Fibroblast of skin of abdomen (primary cell): ENCODE measurements around the gene CDS1.
"Not testable (repeated sequence)": the region's sequence is repeated elsewhere in the genome, so short reads cannot be mapped to it uniquely, and the experiment has no call there.

Experiments
- DNase-seq: peaks from one replicate; pipeline ENCODE4 v3.0.0-alpha.2; 2013

Gene CDS1

DNA sequence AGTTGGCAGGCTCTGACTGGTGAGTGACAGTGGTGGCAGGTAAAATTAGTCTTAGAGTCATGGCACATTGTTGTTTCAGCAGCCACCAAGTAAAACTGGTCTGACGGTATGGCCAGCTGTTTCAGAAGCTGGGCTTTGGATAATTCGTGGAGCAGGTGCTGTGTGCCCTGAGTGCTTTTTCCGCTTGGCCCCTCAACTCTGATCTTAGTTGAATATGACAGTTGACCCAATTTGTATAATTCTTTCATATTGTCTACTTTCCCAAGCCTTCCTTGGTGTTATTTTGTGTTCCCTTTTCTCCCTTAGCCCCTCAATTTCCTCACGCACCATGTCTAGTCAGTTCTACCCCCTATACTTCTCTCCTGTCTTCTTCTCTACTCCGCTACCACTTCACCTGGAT lies 32.0 kb downstream of the CDS1 start:
- no peak for DNase-seq

DNA sequence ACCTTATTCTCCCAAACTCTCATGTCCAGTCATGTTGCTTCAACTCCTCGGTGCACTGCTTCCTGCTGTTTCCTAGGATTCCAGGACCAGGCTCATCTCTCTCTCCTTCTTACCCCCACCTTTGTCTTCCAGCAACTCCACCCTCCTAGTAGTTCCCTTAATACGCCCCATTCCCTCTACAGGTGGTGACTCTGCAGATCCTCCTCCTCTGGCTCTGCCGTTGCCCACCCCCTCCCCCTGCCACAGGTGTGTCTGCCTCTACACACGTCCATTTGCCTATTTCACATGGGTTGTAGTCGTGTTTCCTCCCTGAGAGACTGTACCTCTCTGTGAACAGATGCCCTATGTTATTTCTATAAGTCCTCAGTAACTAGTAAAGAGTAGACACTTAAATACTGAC lies 32.4 kb downstream of the CDS1 start:
- DNase-seq = no peak

DNA sequence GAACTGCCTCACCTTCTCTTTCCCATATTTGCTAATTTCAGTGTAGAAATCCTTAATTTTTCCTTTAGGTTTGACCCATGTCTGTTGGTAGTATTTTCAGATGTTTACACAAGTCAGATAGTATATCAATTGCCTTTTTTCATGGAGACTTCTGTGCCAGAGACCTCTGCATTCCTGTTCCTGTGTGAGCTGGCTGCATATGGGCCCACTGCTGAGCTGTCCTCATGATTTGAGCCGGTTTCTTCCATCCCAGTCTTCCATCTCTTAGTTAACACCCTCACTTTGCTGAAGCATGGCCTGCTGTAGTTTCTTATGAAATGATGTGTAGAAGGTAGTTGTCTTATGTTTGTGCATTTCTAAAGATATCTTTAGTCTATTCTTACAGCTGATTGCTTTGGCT lies 40.0 kb downstream of the CDS1 start:
- DNase-seq = no peak

DNA sequence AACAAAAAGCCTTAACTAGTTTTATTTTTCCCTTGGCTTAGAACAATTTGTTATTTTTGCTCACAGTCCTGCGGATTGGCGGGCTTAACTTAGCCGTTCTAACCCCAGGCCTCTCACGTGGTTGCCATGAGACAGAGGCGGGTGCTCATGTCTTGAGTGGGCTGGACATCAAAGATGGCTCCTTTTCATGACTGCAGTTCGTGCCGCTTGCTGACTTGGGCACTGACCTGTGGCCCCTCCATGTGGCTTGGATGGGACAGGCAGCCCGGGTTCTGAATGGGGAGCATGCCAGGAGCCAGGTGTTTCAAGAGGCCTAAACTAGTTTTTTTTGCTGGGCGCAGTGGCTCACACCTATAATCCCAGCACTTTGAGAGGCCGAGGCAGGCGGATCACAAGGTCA lies 40.7 kb downstream of the CDS1 start:
- DNase-seq = no peak

DNA sequence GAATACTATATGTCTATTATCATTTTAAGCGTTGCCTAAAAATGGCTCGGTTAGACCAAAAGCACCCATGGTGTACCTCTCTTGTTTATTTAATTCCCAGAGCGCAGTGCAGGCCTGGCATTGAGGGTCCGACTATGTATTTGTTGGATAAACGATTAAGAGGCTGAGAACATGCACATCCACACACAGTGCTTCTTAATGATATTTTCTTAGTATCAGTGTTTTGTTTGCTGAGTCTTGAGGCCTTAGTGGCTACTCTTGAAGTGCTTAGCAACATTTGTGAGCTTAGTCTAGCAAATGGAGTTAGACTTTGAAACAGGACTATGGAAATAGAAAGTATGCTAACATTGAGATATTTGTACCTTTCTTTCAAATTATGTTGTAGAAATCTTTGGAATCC lies 43.7 kb downstream of the CDS1 start:
- no peak for DNase-seq

DNA sequence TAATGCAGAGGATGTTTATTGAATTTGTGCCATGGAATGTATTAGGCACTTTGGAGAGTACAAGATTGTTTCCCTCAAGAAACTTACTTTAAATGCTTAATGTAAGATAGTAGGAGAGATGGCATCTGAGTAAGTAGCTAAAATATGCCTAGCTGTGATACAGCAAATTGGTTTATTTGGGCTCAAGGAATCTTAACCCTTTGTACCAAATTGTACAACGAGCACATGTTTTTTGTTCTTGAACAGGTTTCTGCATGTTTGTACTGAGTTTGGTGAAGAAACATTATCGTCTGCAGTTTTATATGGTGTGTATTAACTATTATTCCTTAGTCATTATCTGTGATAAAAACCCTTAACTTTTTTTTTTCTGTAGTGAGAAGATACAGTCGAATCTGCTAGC lies 48.6 kb downstream of the CDS1 start:
- no peak for DNase-seq

DNA sequence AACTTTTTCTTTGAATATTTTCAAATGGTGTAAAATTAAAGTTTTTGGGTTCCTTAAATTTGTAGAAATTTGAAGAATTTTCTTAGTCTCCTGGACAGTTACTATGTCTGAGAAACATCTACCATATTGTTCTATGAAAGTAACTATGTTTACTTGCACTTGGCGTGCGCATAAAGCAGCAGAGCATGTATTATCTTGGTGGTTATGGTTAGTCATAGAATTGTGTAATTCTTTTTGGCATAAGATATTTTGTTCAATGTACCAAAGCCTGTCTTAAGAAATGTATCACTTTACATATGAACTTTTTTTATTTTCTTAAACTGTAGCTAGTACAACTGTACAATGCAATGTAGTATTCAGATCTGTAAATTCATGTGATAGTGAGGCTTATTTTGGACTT lies 49.2 kb downstream of the CDS1 start:
- peak; percentile 36 for DNase-seq

DNA sequence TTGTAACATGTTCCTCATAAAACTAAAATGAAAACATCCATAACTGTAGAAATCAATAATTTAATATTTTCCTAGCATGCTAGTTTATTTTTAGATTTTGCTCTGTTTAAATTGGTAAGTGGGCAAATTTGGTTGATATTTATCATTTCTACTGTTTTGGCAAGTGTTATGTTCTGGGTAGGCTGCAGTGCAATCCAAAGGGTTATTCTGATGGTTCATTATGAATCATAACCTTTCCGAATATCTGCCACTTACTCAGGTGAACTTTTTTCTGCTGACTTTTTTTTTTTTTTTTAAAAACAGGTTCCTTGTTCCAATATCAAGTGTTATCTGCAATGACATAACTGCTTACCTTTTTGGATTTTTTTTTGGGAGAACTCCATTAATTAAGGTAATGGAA lies 52.0 kb downstream of the CDS1 start:
- no peak for DNase-seq

DNA sequence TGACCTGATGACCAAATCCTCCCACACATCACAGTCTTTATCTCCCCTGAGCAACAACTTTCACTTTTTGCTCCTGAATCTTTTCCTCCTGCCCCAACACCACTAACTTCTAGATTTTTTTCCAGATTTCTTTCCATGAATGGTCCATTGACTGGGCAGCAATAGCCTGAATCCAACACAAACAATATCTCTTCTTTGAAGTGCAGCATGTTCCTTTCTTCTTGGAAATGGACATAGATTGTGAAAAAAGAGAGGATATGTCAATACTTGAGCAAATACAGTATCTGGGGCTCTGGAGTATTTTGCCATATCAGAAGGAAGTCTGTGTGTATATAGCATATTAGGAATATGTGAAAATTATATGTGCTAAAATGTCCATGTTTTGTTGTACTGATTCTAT lies 55.2 kb downstream of the CDS1 start:
- DNase-seq = no peak

DNA sequence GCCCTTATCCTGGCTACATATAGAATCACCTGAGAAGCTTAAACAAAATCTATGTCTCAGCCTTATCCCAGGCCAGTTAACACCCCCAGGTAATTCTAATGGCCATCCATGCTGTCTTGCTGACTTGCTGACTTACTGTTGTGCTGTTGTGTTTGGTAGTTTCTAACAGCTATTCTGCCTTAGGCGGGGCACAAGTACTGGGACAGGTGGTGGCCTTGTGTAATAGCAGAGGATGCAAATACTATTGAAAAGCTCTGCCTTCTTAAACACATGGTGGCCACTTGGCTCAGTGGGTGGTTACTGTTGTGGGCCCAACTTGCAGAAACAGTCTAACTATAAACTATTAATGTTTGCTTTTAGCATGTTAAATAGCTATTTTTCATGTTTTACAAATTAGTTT lies 56.2 kb downstream of the CDS1 start:
- DNase-seq = no peak

DNA sequence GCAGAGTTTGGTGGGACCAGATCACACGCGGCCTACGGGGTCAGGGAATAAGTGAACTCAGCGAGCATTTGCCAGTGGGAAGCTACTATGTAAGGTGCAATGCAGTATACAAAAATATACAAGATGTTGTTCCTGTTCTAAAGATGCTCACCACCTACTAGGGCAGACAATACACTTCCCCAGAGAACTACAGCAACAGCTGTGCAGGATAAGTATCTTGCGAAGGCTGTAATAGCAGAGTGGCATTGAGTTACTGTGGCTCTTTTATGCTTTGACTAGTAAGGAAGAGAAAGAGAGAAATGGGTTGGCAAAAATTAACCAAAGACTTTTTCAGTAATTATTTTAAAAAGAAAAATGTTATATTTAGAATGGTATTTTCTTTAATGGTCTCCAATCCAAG lies 61.2 kb downstream of the CDS1 start:
- no peak for DNase-seq

DNA sequence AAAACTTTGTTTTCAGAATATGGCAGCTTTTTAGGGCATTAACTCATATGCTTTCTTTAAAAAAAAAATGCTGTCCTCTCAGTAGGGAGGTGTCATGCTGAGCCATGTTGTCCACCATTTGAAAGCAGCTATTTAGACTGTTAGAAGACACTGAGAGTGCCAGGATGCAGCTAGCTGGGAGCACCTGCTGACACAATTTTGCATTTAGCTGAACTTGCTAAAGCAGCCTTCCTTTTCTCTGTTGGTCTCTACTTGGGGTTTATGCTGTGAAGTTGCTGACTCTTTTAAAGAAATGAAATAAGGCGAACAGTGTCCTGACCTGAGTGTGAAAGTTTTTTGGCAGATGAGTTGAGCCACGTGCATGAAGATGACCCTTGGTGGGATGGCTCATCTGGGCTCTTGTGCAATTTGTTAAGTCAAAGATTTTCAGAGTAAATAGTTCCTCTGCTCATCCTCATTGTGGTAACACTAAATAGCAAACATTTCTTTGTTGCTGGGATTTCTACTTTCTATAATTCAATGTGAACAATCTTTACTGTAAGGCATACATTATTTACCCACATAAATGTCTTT lies 64.5 kb downstream of the CDS1 start:
- DNase-seq = no peak

DNA sequence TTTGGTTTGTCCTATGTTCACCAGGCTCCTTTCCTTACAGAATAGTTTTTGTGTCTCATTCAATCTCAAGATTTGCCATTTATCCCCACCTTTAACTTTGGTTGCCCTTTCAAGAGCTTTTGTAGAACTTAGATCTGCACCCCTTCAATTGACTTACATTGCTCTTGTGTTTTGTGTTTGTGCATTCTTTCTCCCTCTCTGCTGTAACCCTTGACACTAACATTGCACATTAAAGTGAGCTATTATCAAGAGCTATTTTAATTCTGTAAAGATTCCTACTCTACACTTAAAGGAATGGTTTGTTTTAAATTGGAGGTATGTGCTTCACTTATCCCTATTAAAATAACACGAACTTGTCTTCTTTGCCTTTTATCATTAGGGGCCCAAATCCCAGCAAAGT lies 65.3 kb downstream of the CDS1 start:
- no peak for DNase-seq

DNA sequence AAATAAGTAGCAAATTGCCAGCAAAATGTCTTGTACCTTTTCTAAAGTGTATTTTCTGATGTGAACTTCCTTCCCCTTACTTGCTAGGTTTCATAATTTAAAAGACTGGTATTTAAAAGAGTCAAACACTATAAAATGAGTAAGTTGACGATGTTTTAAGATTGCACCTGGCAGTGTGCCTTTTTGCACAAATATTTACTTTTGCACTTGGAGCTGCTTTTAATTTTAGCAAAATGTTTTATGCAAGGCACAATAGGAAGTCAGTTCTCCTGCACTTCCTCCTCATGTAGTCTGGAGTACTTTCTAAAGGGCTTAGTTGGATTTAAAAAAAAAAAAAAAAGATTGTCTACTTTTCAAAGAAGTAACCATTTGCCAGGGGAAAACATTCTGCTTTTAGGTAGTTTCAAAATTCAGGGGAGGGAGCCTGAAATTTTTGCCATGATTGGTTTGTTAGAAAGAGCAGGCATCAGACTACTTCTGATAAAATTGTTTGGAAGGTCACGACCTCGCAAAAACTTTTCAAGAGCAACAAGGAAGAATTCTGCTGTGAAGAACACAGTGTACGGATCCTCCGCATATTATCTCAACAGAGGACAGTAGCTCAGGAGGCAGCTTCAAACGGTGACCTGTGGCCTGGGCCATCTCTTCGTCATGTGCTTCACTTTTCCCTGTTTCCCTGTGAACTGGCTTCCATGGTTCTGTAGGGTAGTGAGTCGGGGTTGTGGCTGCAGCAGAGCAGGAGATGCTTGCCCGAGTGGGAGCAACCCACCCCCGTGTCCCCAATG lies 66.1 kb downstream of the CDS1 start:
- no peak for DNase-seq

DNA sequence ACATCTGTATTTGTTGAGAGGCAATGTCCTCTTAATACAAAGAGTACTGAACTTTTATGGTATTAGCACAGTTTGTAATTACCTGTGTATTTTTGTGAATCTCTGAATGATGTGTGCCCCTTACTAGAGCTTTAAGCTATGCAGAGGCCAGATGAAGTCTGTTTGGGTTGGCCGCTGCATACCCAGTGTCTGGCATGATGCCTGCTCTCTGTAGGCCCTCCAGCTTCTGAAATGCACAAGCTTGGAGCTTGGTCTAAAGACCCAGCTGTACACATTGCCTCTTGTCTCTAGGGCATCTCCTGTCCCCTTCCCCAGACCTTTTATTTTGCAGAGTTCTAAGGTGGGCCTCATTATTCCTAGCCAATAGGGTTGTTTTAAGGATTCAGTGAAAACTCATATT lies 68.6 kb downstream of the CDS1 start:
- DNase-seq = no peak

DNA sequence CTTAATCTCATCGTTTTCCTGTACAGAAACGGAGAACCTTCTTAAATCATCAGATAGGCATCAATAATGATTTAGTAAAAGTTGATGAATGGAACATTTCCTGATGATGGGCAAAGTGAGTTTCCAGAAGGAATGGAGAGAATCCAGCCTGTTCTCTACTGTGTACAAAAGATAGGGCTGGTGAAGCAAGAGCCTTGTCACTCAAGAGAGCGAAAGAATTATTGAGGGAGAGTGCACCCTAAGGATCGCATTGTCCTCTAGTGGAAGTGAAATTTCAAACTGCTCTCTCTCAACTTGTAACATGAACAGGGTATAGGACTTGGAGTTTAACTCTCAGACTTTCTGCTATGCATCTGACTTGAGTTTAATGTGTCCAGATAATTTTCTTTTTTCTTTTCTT lies 69.6 kb downstream of the CDS1 start:
- no peak for DNase-seq

DNA sequence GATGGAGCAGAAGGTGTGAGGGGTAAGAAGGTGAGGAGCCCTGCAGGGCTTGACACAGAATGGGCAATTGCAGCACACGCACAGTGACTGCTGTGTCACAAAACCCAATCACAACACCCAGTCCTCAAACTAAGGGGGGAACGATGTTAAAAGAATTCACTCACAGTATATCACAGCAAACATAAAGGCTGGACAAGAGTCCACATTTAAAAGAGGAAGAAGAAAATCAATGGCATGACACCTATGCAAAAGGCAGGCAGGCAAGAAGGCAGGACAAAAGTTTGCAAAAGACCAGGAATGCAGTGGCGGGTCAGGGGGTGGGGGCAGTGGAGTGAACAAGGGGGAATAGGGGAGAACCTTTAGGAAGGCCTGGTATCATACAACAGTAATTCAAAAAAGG lies 77.7 kb downstream of the CDS1 start:
- DNase-seq = no peak

DNA sequence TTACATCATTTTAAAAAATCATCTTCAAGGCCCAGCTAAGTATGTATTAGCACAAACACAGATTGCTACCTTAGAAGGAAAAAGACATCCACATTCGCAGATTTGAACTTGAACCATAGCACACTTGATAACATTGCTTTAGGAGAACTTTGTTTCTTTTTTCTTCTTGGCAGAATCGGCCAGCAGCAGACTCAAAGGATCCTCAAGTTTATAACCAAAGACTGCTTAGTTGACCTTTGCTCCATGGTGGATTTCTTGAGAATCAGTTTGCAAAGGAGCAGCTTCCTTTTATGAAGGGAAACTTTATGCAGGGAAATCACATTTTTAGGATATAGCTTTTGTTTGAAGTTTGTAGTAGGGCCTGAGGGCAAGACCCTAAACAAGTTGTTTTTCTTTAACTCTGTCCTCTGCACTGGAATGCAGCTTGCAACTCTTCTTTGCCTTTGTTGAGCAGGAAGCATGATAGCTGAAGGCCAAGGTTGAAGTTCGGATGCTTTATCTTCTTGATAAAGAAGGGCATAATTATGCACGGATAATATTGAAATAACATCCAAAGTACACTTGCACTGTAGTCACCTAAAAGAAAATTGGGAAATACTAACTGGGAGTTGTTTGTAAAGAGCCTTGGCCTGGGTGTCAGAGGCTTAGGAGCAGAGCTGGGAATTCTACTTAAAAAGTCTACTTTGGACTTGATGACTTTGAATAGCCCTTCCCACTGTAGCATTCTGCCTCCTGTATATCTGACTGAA lies 78.4 kb downstream of the CDS1 start:
- DNase-seq = no peak

DNA sequence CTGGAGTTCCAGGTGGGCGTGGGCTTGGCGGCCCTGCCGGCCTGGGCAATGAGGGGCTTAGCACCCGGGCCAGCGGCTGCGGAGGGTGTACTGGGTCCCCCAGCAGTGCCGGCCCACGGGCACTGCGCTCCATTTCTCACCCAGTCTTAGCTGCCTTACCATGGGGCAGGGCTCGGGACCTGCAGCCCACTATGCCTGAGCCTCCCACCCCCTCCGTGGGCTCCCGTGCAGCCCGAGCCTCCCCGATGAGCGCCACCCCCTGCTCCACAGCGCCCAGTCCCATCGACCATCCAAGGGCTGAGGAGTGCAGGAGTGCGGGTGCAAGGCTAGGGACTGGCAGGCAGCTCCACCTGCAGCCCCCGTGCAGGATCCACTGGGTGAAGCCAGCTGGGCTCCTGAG lies 81.8 kb downstream of the CDS1 start:
- DNase-seq = not testable (repeated sequence)

DNA sequence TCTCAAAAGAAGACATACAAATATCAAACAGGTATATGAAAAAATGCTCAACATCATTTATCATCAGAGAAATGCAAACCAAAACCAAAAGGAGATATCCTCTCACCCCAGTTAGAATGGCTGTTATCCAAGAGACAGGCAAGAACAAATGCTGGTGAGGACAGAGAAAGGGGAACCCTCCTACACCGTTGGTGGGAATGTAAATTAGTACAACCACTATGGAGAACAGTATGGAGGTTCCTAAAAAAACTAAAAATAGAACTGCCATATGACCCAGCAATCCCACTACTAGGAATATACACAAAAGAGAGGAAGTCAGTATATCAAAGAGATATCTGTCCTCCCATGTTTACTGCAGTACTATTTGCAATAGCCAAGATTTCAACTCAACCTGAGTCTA lies 83.5 kb downstream of the CDS1 start:
- DNase-seq = no peak

DNA sequence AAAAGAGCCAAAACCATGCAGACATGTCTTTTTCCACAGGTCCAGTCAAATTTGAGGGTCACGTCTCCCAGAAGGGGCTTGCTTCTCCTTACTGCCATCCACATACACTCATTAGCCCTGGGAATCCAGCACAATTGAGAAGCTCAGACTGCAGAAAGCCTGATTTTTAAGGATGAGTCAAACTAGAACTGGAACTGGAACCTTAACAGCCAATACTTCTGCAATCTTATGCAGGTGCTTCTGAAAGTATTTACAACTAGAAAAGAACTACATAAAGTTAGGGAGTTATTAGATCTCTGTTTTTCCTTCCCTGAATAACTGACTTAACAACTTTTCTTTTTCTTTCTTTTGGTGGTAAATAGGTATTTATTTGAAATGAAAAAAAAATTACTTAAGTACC lies 86.3 kb downstream of the CDS1 start:
- DNase-seq = no peak

DNA sequence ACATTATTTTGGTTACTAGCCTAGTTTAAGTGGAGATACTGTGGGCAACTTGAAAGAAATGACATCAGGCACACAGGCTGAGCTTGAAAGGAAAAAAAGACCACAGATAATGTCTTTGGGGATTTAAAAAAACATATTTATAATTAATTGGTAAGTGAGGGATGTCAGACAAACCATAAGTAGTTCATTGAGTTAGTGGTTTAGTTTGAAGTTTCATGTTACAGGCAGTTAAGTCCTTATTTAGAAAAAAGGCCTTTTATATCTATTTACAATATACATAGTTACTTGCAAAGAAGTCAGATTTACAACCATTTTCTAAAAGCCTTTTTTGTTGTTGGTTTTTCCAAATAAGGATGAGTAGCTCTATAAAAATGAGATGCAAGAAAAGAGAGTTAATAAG lies 89.2 kb downstream of the CDS1 start:
- peak; percentile 25 for DNase-seq

DNA sequence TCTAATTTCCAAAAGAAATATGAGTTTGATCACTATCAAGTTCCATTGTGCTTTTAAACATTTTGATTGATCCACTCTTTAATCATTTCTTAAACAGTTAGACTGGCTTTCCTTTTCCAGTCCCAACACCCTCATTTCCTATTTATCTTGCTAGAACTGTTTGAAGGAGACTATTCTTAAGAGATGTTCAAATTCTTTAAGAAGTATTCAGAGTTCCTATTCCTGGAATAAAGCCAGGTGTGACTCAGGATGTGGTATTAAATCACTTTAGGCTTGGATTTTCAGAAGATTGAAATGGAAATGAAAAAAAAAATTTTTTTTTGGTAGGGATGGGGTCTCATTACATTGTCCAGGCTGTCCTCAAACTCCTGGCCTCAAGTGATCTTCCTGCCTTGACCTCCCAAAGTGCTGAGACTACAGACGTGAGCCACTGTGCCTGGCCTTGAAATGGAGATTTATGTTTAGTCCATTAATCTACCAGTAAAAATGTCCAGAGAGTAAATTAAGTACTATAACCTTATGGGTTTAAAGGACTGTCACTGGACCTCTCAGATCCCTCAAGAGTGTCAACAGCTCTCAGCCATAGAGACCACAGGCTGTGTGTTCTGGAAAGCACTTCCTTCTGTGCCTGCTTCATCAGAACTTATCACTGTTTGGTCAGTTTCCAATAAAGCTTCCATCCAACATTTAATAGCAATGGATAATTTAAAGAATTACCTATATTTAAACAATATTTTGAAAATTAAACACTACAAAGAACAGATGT lies 90.7 kb downstream of the CDS1 start:
- peak; percentile 91 for DNase-seq
